HepG2 (cell line): ENCODE data around the gene ACTN4. TPM values are rescaled to one million over a fixed set of nuclear protein-coding genes. Genes with fewer than 3 reads are reported as not detected.

Source experiments
- ARNT ChIP-seq: fragments of 450-650 bp; IDR thresholded peaks from 2 replicates; pipeline ENCODE4 v1.6.1; 2017
- BCLAF1 ChIP-seq: fragments of 450-650 bp; IDR thresholded peaks from 2 replicates; pipeline ENCODE4 v1.6.1; 2017; ENCODE audit warnings: mild to moderate bottlenecking
- CREM ChIP-seq, 2 experiments: sonication (generic) in 1 of 2; formaldehyde crosslinking in 1 of 2; IDR thresholded peaks; 2 replicates each; pipeline versions ENCODE4 v1.4.0 to v1.6.1; 2016 to 2020; ENCODE audit warnings: antibody characterized with exemption in 1 of 2, mild to moderate bottlenecking in 1 of 2, missing genetic modification reagents in 1 of 2
- DNMT3B ChIP-seq: conservative IDR thresholded peaks from 2 replicates; pipeline ENCODE4 v1.6.1; 2016; ENCODE audit warnings: missing biosample characterization, control low read depth
- HNF1B ChIP-seq: sonication (generic); formaldehyde crosslinking; IDR thresholded peaks from 2 replicates; pipeline ENCODE4 v1.5.1; 2020; ENCODE audit warnings: mild to moderate bottlenecking, moderate library complexity, missing genetic modification reagents
- LCORL ChIP-seq, 2 experiments: fragments of 450-650 bp in 1 of 2; sonication (generic) in 1 of 2; formaldehyde crosslinking in 1 of 2; IDR thresholded peaks; 2 replicates each; pipeline versions ENCODE4 v1.5.0 to v1.6.1; 2017 to 2020; ENCODE audit warnings: antibody characterized with exemption in 1 of 2, missing genetic modification reagents in 1 of 2
- PCBP2 ChIP-seq: fragments of 200-400 bp; formaldehyde crosslinking; optimal IDR thresholded peaks from 2 replicates; pipeline ENCODE3; 2018; ENCODE audit warnings: low read length, low read depth; ENCODE audit not compliant: poor library complexity, severe bottlenecking
- RXRA ChIP-seq: sonication (generic); formaldehyde crosslinking; IDR thresholded peaks from 2 replicates; pipeline ENCODE4 v1.5.1; 2020; ENCODE audit warnings: missing genetic modification reagents
- SALL1 ChIP-seq: sonication (generic); formaldehyde crosslinking; IDR thresholded peaks from 2 replicates; pipeline ENCODE4 v1.8.0; 2022; ENCODE audit warnings: mild to moderate bottlenecking, missing genetic modification reagents
- SYNCRIP ChIP-seq: fragments of 200-400 bp; formaldehyde crosslinking; IDR thresholded peaks from 2 replicates; pipeline ENCODE4 v1.6.1; 2018; ENCODE audit warnings: mild to moderate bottlenecking, low read depth, low read length; ENCODE audit not compliant: insufficient read depth
- TAF15 ChIP-seq: fragments of 200-400 bp; formaldehyde crosslinking; IDR thresholded peaks from one replicate; pipeline ENCODE4 v1.6.1; 2018; ENCODE audit warnings: mild to moderate bottlenecking, low read depth, low read length; ENCODE audit not compliant: poor library complexity, severe bottlenecking
- ZMYM2 ChIP-seq: sonication (generic); formaldehyde crosslinking; IDR thresholded peaks from 2 replicates; pipeline ENCODE4 v1.8.0; 2022; ENCODE audit warnings: mild to moderate bottlenecking, missing genetic modification reagents
- ZNF274 ChIP-seq: sonication (generic); formaldehyde crosslinking; IDR thresholded peaks from 2 replicates; pipeline ENCODE4 v1.5.1; 2020; ENCODE audit warnings: mild to moderate bottlenecking, missing genetic modification reagents
- ZNF720 ChIP-seq: sonication (generic); formaldehyde crosslinking; IDR thresholded peaks from 2 replicates; pipeline ENCODE4 v1.4.0; 2020; ENCODE audit warnings: missing genetic modification reagents
- ZNF776 ChIP-seq: sonication (generic); formaldehyde crosslinking; IDR thresholded peaks from 2 replicates; pipeline ENCODE4 v1.4.0; 2020; ENCODE audit warnings: mild to moderate bottlenecking, missing genetic modification reagents
- ZSCAN22 ChIP-seq: sonication (generic); formaldehyde crosslinking; IDR thresholded peaks from 2 replicates; pipeline ENCODE4 v1.4.0; 2020; ENCODE audit warnings: mild to moderate bottlenecking, missing genetic modification reagents
- polyA plus RNA-seq, 8 experiments: library from polyadenylated mRNA; depleted of rRNA in 3 of 8; stranded (reverse) in 7 of 8; unstranded in 1 of 8; fragments of >200 nt; fragmentation: Illumina TruSeq in 4 of 8; extraction: Trizol in 4 of 8; gene quantifications; 2 replicates each; pipeline versions ENCODE4 v1.2.1 to v1.2.3, GENCODE V29; 2011 to 2016; ENCODE audit warnings: low read depth in 4 of 8, missing spikeins in 1 of 8, mixed read lengths in 1 of 8; ENCODE audit not compliant: insufficient read depth in 1 of 8
- total RNA-seq, 5 experiments: library from RNA; depleted of rRNA; stranded (reverse); fragments of >200 nt; fragmentation: Illumina TruSeq; extraction: Trizol; gene quantifications; 2 replicates each; pipeline ENCODE4 v1.2.3, GENCODE V29; 2016; ENCODE audit warnings: low read depth in 1 of 5
- TF ChIP-seq, protein P1 (sequence below), 2 experiments: sonication (generic) in 1 of 2; formaldehyde crosslinking in 1 of 2; IDR thresholded peaks; 2 replicates each; pipeline versions ENCODE4 v1.6.1 to v1.9.0; 2014 to 2022; ENCODE audit warnings: antibody characterized with exemption in 1 of 2, borderline replicate concordance in 1 of 2, inconsistent platforms in 1 of 2, low read depth in 1 of 2, missing genetic modification reagents in 1 of 2

Gene ACTN4
- total and polyA plus RNA-seq, 2 of the 13 experiments (the other 11 are each of a cell fraction or from before 2014, with no cell fraction given), result 171 to 192 TPM

DNA sequence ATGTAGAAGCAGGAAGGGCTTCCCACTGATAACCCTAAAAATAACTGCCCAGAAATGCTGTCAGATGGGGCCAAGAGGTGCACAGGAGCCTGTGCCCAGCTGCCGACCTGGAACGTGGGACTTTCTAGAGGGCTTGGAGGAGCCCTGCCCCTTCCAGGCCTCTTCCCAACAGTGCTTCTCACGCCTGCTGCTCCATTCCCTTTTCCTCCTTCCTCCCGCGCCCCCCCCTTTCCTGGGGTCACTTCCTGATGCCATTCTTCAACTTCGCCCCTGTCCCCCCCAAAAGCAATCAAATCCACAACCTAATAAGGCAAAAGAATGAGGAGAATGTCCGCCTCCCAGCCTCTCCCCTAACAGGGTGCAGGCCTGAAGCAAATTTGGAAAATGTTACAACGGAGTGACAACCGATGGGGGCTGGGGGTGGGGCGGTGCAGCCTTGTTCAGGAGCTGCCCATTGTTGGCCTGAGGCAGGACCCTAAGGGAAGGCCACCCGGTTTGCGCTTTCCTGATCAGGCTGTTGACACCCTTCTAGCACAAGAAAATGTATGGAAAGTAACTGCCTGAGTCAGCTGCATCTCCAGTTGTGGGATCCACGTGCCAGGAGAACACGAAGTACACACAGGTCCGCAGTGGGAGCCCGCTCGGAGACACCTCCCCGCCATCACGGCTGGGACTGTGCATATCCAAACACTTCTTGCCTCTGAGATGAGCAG, 18.7 kb downstream of the ACTN4 start (continued):
- TF ChIP-seq BCLAF1, result no peak
- TF ChIP-seq, protein P1, sequence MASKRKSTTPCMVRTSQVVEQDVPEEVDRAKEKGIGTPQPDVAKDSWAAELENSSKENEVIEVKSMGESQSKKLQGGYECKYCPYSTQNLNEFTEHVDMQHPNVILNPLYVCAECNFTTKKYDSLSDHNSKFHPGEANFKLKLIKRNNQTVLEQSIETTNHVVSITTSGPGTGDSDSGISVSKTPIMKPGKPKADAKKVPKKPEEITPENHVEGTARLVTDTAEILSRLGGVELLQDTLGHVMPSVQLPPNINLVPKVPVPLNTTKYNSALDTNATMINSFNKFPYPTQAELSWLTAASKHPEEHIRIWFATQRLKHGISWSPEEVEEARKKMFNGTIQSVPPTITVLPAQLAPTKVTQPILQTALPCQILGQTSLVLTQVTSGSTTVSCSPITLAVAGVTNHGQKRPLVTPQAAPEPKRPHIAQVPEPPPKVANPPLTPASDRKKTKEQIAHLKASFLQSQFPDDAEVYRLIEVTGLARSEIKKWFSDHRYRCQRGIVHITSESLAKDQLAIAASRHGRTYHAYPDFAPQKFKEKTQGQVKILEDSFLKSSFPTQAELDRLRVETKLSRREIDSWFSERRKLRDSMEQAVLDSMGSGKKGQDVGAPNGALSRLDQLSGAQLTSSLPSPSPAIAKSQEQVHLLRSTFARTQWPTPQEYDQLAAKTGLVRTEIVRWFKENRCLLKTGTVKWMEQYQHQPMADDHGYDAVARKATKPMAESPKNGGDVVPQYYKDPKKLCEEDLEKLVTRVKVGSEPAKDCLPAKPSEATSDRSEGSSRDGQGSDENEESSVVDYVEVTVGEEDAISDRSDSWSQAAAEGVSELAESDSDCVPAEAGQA (IDR thresholded peaks at IDR 0.05; ENCODE audit: low read depth), result no peak
- TF ChIP-seq, protein P1 (CRISPR knock-in tag; IDR thresholded peaks at IDR 0.05; ENCODE audit: borderline replicate concordance), result no peak
- no peak for TF ChIP-seq ZMYM2 (CRISPR knock-in tag)
- 0 out of 2 replicates have a peak, but pooled peaks have one; percentile 12 for TF ChIP-seq LCORL (IDR thresholded peaks at IDR 0.05)
- TF ChIP-seq LCORL (CRISPR knock-in tag; IDR thresholded peaks at IDR 0.05), result peak; percentile 87
- no peak for TF ChIP-seq SALL1 (CRISPR knock-in tag)
- no peak for TF ChIP-seq ZNF274
- no peak for TF ChIP-seq DNMT3B (CRISPR knock-in tag)
- no peak for TF ChIP-seq ARNT
- TF ChIP-seq CREM (IDR thresholded peaks at IDR 0.05), result no peak
- no peak for TF ChIP-seq CREM (CRISPR knock-in tag; IDR thresholded peaks at IDR 0.05)
- no peak for TF ChIP-seq ZNF720
- no peak for TF ChIP-seq RXRA (CRISPR knock-in tag)
- no peak for TF ChIP-seq ZNF776 (CRISPR knock-in tag)
- TF ChIP-seq PCBP2, result no peak
- no peak for TF ChIP-seq TAF15
- TF ChIP-seq HNF1B (CRISPR knock-in tag), result 0 out of 2 replicates have a peak, but pooled peaks have one; percentile 13
- no peak for TF ChIP-seq ZSCAN22 (CRISPR knock-in tag)
- TF ChIP-seq SYNCRIP, result no peak
